ENCODE results near the gene TIMM10.

DNA sequence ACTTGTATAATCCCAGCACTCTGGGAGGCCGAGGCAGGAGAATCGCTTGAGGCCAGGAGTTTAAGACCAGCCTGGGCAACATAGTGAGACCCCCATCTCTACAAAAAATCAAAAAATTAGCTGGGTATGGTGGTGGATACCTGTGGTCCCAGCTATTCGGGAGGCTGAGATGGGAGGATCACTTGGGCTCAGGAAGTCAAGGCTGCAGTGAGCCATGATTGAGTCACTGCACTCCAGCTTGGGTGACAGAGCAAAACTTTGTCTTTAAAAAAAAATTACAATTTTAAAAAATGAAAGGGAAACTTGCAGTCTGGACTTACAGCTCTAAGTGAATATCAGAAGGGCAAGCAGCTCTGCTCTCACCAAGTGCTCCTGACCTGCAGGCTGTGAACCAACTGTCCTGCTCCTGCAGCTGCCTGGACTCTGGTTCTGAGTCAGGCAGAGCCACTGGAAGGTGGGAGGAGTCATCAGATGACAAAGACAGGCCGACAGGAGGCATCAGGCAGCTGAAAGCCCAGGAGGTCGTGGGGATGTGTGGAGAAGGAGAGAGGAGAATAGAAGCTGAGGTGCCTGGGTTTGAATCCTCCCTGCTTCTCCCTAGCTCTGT, 16.4 kb upstream of the TIMM10 start:
- TF ChIP-seq, protein P1, sequence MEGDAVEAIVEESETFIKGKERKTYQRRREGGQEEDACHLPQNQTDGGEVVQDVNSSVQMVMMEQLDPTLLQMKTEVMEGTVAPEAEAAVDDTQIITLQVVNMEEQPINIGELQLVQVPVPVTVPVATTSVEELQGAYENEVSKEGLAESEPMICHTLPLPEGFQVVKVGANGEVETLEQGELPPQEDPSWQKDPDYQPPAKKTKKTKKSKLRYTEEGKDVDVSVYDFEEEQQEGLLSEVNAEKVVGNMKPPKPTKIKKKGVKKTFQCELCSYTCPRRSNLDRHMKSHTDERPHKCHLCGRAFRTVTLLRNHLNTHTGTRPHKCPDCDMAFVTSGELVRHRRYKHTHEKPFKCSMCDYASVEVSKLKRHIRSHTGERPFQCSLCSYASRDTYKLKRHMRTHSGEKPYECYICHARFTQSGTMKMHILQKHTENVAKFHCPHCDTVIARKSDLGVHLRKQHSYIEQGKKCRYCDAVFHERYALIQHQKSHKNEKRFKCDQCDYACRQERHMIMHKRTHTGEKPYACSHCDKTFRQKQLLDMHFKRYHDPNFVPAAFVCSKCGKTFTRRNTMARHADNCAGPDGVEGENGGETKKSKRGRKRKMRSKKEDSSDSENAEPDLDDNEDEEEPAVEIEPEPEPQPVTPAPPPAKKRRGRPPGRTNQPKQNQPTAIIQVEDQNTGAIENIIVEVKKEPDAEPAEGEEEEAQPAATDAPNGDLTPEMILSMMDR (IDR thresholded peaks at IDR 0.05; ENCODE audit: poor library complexity): no peak
- TF ChIP-seq EZH2phosphoT487 (IDR thresholded peaks at IDR 0.05; ENCODE audit: low read depth, severe bottlenecking, unreplicated experiment): no peak
